OCI-LY7 (cell line): ENCODE results near the gene WDR91. TPM values are rescaled to one million over a fixed set of nuclear protein-coding genes. Genes with fewer than 3 reads are reported as not detected.

Source experiments
- BruUV-seq: library from RNA; stranded (reverse); fragments of 400-500 nt; replicated peaks from 2 replicates; lab custom pipeline; 2021; lab: Mats Ljungman, UMichigan
- CTCF ChIA-PET: fragments of 300-600 bp; sonication (Branson Sonifier 250); formaldehyde crosslinking; loops from one replicate; lab custom pipeline; 2022; ENCODE audit warnings: antibody characterized with exemption; ENCODE audit not compliant: unreplicated experiment; lab: Charles Lee
- POLR2A ChIA-PET: fragments of 300-600 bp; sonication (Branson Sonifier 250); formaldehyde crosslinking; loops from one replicate; lab custom pipeline; 2022; ENCODE audit warnings: antibody characterized with exemption; lab: Charles Lee
- DNase-seq: peaks from one replicate; pipeline ENCODE4 v3.0.0-alpha.2; 2015; ENCODE audit warnings: low spot score
- H2AFZ ChIP-seq: fragments of 200-600 bp; sonication (generic), shearing (Covaris generic); 2 replicates; pipeline ENCODE4 v1.6.1; 2014; ENCODE audit warnings: mild to moderate bottlenecking, antibody characterized with exemption, low read length, moderate library complexity
- H3K27ac ChIP-seq: fragments of 200-600 bp; sonication (generic); 2 replicates; pipeline ENCODE4 v1.5.1; 2014; ENCODE audit warnings: mixed run types, low read depth, mild to moderate bottlenecking, moderate library complexity, low read length, inconsistent platforms; ENCODE audit not compliant: poor library complexity, severe bottlenecking
- H3K36me3 ChIP-seq: fragments of 200-600 bp; sonication (generic); 2 replicates; pipeline ENCODE4 v1.6.1; 2014; ENCODE audit warnings: mild to moderate bottlenecking, antibody characterized with exemption, low read length, moderate library complexity, mixed read lengths; ENCODE audit not compliant: insufficient read depth
- H3K4me1 ChIP-seq: fragments of 200-600 bp; sonication (generic); 2 replicates; pipeline ENCODE4 v1.5.1; 2014; ENCODE audit warnings: mild to moderate bottlenecking, low read length; ENCODE audit not compliant: insufficient read depth, poor library complexity, severe bottlenecking
- H3K4me2 ChIP-seq: fragments of 200-600 bp; sonication (generic); 2 replicates; pipeline ENCODE4 v1.6.1; 2014; ENCODE audit warnings: mild to moderate bottlenecking, low read length
- H3K4me3 ChIP-seq: fragments of 200-600 bp; sonication (generic); 2 replicates; pipeline ENCODE4 v1.5.1; 2014; ENCODE audit warnings: mild to moderate bottlenecking, low read depth, low read length; ENCODE audit not compliant: poor library complexity, severe bottlenecking
- H3K79me2 ChIP-seq: fragments of 200-600 bp; sonication (generic); 2 replicates; pipeline ENCODE4 v1.6.1; 2016; ENCODE audit warnings: low read depth, mild to moderate bottlenecking, low read length, moderate library complexity, mixed read lengths; ENCODE audit not compliant: insufficient read depth
- H3K9me2 ChIP-seq: fragments of 200-600 bp; sonication (generic); 2 replicates; pipeline ENCODE4 v1.6.1; 2016; ENCODE audit warnings: mild to moderate bottlenecking, low read length, mixed read lengths; ENCODE audit not compliant: insufficient read depth
- H3K9me3 ChIP-seq: fragments of 200-600 bp; sonication (generic); 2 replicates; pipeline ENCODE4 v1.6.1; 2014; ENCODE audit warnings: mild to moderate bottlenecking, mixed run types, low read length, mixed read lengths
- H4K20me1 ChIP-seq: fragments of 200-600 bp; sonication (generic); 2 replicates; pipeline ENCODE4 v1.6.1; 2014; ENCODE audit warnings: mild to moderate bottlenecking, antibody characterized with exemption, low read length, moderate library complexity, mixed read lengths; ENCODE audit not compliant: insufficient read depth
- CTCF ChIP-seq: fragments of 200-600 bp; sonication (generic); conservative IDR thresholded peaks from 2 replicates; pipeline ENCODE4 v1.5.1; 2014; ENCODE audit warnings: mild to moderate bottlenecking, antibody characterized with exemption, low read length, moderate library complexity, mixed read lengths
- EZH2phosphoT487 ChIP-seq: fragments of 200-600 bp; sonication (generic); IDR thresholded peaks from 2 replicates; pipeline ENCODE4 v1.6.1; 2018; ENCODE audit warnings: low read depth, borderline replicate concordance, mild to moderate bottlenecking, mixed run types, antibody characterized with exemption, low read length, moderate library complexity, mixed read lengths
- intact Hi-C: fragments of 100-400 bp; cut with micrococcal nuclease; formaldehyde crosslinking; loops from one replicate; pipeline ENCODE4 v1.10.0; 2022; ENCODE audit not compliant: unreplicated experiment
- total RNA-seq, 2 experiments: library from RNA; depleted of rRNA in 1 of 2; stranded (reverse); fragments of >200 nt in 1 of 2; shearing (Covaris generic) in 1 of 2; gene quantifications; 2 replicates each; pipeline ENCODE4 v1.2.3, GENCODE V29; 2014 to 2022

The WDR91 gene
- total RNA-seq, 2 experiments from 2014 or later: 13.6 to 17.1 TPM

DNA sequence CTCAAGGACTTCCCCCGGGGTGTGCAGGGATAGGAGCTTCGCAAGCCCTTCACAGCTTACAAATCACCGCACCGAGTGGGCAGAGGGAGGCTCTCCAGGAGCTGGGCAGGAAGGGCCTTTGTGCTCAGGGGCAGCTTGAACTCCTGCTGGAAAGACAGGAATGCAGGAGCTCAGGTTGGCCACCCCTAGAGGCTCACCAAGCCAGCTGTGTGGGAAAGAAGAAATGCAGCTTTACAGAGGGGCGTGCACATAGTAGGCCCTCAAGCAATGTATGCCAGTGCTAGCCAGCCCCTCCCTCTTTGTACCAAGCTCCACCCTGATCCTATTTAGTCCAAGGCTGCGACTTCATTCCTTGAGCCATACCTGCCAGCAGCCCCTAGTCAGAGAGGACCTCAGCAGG, 48.4 kb upstream of the WDR91 start:
- Histone ChIP-seq H3K4me2 (no peak overlapping the region), H3K27ac (no peak overlapping the region), H3K9me3 (no peaks in the 10 kb centered on the region), H4K20me1 (no peaks in the 10 kb centered on the region), H3K4me1 (no peaks in the 10 kb centered on the region), H2AFZ (no peak overlapping the region), H3K79me2 (no peaks in the 10 kb centered on the region), H3K4me3 (no peak overlapping the region), H3K9me2 (no peaks in the 10 kb centered on the region), H3K36me3 (no peaks in the 10 kb centered on the region)
- ChIA-PET POLR2A (no interaction called here), CTCF (no interaction called here)
- intact Hi-C loops: no loop called here
- no peak for DNase-seq
- no TSS peak for BruUV-seq
- no peak for TF ChIP-seq EZH2phosphoT487
- TF ChIP-seq CTCF: no peak

DNA sequence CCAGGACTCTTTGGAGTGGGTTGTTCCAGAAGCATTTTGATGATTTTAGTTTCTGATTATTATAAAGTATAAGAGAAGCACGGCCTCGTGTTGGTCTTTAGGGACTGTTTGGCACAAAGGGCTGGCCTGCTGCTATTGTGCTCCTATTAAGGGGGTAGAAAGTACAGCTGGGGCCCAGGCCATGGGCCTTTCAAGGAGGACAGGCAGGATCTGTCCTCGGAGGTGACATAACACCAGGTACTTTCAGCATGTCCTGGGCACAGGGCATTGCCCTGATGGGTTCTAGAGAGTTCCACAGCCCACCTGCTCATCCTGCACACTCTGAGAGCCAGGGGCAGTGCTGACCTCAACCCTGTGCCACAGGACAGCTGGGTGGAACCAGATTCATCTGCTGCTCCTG, 47.3 kb upstream of the WDR91 start:
- no peak overlapping the region for H3K27ac ChIP-seq
- no peak overlapping the region for H2AFZ ChIP-seq
- POLR2A ChIA-PET: no interaction called here
- H3K4me3 ChIP-seq: no peak overlapping the region
- H3K4me2 ChIP-seq: no peak overlapping the region
- H4K20me1 ChIP-seq: no peaks in the 10 kb centered on the region
- TF ChIP-seq EZH2phosphoT487 (no peak), CTCF (no peak)
- intact Hi-C loops: no loop called here
- H3K9me2 ChIP-seq: no peaks in the 10 kb centered on the region
- H3K9me3 ChIP-seq: no peaks in the 10 kb centered on the region
- no peaks in the 10 kb centered on the region for H3K36me3 ChIP-seq
- no peaks in the 10 kb centered on the region for H3K4me1 ChIP-seq
- CTCF ChIA-PET: no interaction called here
- no peak for DNase-seq
- BruUV-seq: no TSS peak
- no peaks in the 10 kb centered on the region for H3K79me2 ChIP-seq

DNA sequence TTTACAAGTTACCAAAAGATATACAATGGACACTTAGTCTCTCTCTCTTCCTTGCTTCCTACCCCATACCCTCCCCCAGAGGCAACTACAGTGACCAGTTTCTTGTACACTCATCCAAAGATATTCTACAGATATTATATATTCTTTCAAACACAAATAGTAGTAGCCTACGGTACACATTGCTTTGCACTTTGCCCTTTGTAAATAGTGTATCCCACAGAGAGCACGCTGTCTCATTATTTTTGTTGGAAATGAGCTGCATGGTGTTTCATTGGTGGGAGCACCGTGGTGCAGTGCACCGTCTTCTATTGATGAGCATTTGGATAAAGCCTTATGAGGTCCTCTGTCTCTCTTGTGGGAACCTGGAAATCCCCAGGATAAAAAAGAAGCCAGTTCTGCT, 46.5 kb upstream of the WDR91 start:
- H3K36me3 ChIP-seq: no peaks in the 10 kb centered on the region
- no peaks in the 10 kb centered on the region for H3K9me3 ChIP-seq
- no peak overlapping the region for H2AFZ ChIP-seq
- H3K79me2 ChIP-seq: no peaks in the 10 kb centered on the region
- ChIA-PET POLR2A (no interaction called here), CTCF (no interaction called here)
- DNase-seq: no peak
- H3K4me3 ChIP-seq: no peak overlapping the region
- H3K27ac ChIP-seq: no peak overlapping the region
- no peak overlapping the region for H3K4me2 ChIP-seq
- no peak for TF ChIP-seq CTCF
- no peak for TF ChIP-seq EZH2phosphoT487
- no peaks in the 10 kb centered on the region for H3K9me2 ChIP-seq
- intact Hi-C loops: no loop called here
- no peaks in the 10 kb centered on the region for H3K4me1 ChIP-seq
- no TSS peak for BruUV-seq
- H4K20me1 ChIP-seq: no peaks in the 10 kb centered on the region
